Measurements from ENCODE around the gene ERCC2.

ERCC2 gene

GRCh38 chr19:45400192-45400591 is 29.8 kb upstream of the ERCC2 start:
- no peak for DNase-seq

GRCh38 chr19:45395821-45396617 is 25.6 kb upstream of the ERCC2 start:
- no peak for DNase-seq

DNA sequence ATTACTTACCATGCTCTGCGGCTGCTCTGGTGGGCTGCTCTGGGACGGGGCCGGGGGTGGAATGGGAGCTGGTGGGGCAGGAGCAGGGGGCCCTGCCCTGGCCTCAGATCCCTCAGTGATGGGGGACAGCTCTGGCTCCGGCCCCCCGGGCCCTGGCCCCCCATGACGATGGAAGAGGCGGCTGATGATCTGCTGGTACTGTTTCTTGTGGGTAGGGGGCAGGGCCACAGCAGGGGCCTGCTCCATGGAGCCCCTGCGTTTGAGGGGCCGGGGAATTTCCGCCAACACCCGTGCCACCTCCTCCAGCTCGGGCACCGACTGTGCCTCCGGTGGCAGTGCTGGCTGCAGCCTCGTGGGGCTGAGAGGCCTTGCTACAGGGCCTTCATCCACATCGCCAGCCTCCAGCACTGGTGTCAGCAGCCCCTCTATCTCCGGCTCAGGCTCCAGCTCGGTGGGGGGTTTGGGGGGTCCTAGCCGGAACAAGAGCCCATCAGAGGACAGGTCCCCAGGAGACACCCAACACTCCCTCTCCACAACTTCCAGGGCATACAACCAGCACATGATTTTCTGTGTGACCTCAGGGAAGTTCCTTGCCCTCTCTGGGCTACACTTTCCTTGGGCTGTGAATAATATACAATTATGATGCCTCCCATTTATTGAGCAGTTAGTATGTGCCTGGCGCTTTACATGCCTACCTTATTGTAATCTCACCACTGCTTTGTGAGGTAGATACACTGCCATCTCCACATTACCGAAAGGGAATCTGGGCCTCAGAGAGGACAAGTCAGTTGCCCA is 21.7 kb upstream of the ERCC2 start:
- DNase-seq: no peak

DNA sequence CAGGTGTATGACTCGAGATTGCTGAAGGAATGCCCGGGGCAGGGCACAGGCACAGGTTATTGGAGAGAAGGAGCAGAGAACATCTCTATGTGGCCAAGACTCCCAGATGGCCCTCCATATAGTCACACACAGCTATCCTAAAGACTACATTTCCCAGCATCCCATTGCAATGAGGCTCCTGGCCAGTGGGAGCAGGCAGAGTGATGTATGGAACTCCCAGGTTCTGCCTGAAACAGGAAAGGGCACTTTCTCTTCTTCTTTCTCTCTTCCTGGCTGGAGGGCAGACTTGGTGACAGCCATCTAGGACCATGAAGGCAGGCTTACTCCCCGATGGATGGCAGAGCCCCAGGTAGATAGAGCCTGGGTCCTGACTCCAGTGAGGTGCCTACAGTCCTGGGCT is 21.0 kb upstream of the ERCC2 start:
- DNase-seq: no peak

- no peak for DNase-seq
Observed at GRCh38 chr19:45385392-45386221, 15.2 kb upstream of the ERCC2 start.

DNA sequence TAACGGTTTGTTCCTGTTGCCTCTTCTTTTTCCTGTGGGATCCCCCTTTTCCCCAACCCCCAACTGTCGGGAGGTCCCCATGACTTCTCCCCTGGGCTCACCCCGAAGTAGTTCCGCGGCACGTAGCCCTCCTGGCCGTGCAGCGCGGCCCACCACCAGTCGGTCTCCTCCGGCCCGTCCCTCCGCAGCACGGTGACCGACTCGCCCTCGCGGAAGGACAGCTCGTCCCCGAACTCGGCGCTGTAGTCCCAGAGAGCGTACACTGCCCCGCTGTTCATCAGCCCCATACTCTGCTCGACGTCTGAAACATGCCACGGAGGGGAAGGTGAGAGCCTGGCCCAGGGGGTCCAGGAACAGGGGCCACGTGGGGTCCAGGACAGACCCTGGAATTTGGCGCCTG is 12.1 kb upstream of the ERCC2 start:
- DNase-seq: no peak

DNA sequence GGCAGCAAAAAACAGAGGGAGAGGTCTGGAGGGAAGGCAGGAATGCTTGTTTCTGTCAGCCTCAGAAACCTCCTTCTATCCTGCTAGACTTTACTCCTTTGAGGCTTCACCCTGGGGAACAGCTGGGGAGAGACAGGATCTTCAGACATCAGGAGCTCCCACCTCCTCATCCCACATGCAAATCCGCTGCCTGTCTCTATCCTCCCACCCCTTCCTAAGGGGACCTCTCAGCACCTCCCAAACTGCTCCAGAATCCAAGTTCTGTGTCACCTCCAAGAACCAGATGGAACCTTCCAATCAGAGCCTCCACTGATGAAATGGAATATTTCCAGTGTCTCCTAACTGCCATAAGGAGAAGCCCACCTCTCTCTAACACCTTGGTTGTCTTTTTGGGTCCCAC is 9.7 kb upstream of the ERCC2 start:
- no peak for DNase-seq

DNA sequence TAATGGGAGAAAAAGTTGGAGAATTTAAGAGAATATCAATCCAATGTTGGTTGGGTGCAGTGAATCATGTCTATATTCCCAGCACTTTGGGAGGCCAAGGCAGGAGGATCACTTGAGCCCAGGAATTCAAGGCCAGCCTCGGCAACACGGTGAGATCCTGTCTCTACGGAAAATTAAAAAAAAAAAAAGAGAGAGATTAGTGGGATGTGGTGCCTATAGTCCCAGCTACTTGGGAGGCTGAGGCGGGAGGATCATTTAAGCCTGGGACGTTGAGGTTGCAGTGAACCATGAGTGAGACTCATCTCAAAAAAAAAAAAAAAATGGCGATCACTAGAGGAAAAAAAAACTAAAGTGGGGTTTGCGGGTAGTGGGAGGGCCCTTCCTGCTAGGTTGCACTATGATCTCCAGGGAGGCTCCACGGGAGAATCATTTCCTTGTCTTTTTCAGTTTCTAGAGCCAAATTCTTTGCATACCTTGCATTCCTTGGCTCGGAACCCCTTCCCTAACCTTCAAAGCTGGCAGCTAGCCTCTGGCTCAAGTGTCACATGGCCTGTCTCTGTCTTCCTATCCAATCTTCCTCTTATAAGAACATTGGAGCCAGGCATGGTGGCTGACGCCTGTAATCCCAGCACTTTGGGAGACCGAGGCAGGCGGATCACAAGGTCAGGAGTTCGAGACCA is 5.8 kb upstream of the ERCC2 start:
- DNase-seq: peak; percentile 75

DNA sequence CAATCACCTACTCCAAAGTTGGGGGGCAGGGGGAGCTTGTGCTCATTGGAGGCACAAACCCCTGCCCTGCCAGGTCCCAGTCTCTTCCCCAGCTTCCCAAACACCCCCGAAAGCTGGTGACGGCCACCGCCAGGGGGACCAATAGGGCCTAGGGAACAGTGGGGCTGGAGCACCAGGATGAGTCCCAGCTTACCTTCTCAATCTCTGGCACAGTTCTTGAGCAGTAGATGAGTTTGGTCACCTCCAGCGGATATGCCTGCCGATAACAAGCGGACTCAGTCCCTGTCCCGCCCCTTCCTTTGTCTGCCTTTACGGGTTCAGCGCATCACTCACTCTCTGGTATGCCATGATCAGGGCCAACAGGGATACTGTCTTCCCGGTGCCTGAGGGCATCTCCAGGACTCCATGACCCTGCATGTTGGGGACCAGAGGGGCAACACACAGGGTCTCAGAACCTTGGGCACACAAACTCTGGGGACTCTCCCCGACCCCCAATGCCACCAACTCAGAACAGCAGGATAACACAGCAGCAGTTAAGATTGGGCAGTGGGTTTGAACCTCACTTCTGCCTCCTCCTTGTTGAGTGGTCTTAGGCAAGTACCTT is 1.5 kb downstream of the ERCC2 start:
- DNase-seq: no peak

DNA sequence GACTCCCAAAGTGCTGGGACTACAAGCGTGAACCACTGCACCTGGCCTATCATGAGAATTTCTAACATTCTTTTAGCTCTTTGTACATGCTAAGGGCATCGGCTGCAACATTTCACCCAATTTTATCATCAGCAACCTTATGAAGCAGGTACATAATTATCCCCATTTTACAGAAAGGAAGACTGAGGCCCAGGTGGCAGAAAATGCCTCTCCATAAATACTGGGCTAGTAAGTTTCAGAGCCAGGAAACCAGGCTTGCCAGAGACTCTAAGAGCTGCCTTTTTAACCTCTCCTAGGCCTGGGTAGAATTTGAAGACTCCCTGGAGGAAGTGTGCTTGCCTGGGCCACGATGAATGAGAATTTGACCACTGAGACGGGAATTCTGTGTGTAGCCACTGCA is 2.2 kb downstream of the ERCC2 start:
- no peak for DNase-seq

DNA sequence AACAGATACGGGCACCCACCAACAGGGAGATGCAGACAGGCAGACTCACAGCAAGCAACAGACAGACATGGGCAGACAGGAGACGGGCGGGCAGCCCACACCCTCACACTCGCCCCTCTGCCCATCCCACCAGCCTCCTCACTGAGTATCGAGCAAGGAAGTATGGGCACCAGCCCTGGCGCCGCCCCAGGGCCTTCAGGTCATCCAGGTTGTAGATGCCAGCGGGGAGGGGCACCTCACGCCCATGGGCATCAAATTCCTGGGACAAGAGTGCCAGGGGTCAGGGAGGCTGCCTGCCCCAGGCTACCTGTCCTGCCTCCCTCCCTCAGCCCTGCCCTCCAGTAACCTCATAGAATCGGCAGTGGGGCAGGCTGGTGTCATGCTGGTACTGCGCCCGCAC is 5.7 kb downstream of the ERCC2 start:
- DNase-seq: no peak

GRCh38 chr19:45363861-45364459 is 6.4 kb downstream of the ERCC2 start:
- DNase-seq: no peak

DNA sequence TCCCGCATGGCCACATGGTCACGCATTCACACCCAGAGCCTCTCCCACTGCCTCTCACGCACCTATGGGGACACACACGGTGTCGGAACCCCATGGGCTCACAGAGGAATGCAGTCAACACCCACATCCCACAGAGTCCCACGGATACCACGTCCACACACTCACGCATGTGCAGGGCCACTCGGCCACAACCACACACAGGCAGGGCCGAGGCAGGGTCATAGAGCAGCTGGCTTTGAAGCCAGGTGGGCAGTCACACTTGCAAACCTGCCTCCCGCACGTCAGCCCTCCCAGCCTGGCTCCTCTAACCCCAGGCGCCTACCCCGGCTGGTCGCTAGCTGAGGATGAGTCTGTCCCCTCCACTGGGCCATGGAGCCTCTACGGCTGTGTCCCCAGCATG is 8.1 kb downstream of the ERCC2 start:
- DNase-seq: no peak

- no peak for DNase-seq
Observed at GRCh38 chr19:45361608-45362007, 8.8 kb downstream of the ERCC2 start.

- DNase-seq: no peak
Observed at GRCh38 chr19:45358213-45358792, 12.1 kb downstream of the ERCC2 start.

DNA sequence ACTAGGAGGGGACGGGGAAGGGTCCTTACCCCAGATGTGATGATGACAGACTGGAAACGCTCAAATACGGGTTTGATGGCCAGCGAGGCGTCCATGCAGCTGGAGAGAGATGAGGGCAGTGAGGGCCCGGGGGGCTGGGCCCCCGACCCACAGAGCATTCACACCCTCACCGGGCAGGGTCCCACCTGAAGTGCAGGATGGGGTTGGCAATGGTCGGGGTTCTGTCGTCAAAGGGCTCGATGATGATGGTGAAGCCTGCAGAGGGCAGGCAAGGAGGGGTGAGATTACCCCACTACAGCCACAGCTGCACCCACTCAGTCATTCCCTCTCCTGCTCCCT is 13.0 kb downstream of the ERCC2 start:
- no peak for DNase-seq

- no peak for DNase-seq
Observed at GRCh38 chr19:45356760-45357444, 13.5 kb downstream of the ERCC2 start.

- no peak for DNase-seq
Observed at GRCh38 chr19:45355910-45356309, 14.5 kb downstream of the ERCC2 start.

GRCh38 chr19:45355402-45355801 is 15.0 kb downstream of the ERCC2 start:
- no peak for DNase-seq

DNA sequence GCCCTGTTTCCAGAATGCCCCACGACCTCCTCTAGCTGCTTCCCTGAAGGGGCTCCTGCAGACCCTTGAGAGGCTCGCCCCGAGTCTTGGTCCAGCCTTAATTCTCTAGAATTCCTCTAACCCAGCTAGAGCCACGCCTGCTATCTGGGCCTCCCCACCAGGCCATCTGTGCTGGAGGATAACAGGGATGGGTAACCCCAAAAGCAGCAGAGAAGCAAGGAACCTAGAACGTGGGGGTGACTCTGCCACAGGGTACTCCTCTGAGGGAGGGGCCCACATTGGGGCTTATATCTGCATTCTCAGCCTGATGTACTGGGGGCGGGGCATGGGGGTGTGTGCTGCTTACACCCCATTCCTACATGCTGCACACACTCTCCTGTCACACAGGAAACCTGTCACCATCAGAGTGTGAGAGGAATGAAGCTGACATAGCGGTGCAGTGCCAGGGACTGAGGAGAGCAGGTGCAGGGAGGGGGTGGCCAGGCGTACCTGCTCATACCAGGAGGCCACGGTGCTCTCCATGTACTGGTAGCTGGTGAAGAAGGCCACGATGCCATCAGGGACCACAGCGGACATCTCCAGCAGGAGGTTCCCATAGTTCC is 16.0 kb downstream of the ERCC2 start:
- no peak for DNase-seq

All from left hindlimb (tissue), 1 donor.